ENCODE measurements around the gene PIK3C2B.

Gene PIK3C2B

GRCh38 chr1:204456826-204457442 lies 37.7 kb downstream of the PIK3C2B start:
- FAIRE-seq = no peak

GRCh38 chr1:204455831-204456145 lies 38.8 kb downstream of the PIK3C2B start:
- FAIRE-seq = no peak

- FAIRE-seq = no peak
These were observed 39.4 kb downstream of the PIK3C2B start for GRCh38 chr1:204455063-204455830.

- no peak for FAIRE-seq
These were observed 40.1 kb downstream of the PIK3C2B start for GRCh38 chr1:204454476-204454875.

- FAIRE-seq = no peak
These were observed 41.3 kb downstream of the PIK3C2B start for GRCh38 chr1:204453141-204453772.

GRCh38 chr1:204451352-204452124 lies 43.1 kb downstream of the PIK3C2B start:
- no peak for FAIRE-seq

- no peak for FAIRE-seq
These were observed 43.9 kb downstream of the PIK3C2B start for GRCh38 chr1:204450461-204451257.

GRCh38 chr1:204449678-204450280 lies 44.8 kb downstream of the PIK3C2B start:
- FAIRE-seq = no peak

- no peak for FAIRE-seq
These were observed 45.5 kb downstream of the PIK3C2B start for GRCh38 chr1:204448991-204449677.

- no peak for FAIRE-seq
These were observed 46.2 kb downstream of the PIK3C2B start for GRCh38 chr1:204448344-204448964.

GRCh38 chr1:204447736-204448135 lies 46.9 kb downstream of the PIK3C2B start:
- FAIRE-seq = no peak

- no peak for FAIRE-seq
These were observed 47.4 kb downstream of the PIK3C2B start for GRCh38 chr1:204447190-204447589.

GRCh38 chr1:204446413-204447111 lies 48.0 kb downstream of the PIK3C2B start:
- FAIRE-seq = no peak

- no peak for FAIRE-seq
These were observed 48.7 kb downstream of the PIK3C2B start for GRCh38 chr1:204445860-204446412.
